Activated B cell treated with CpG ODN at 0.5 μM for 24 hours (primary cell): ENCODE measurements around the gene HOXC4. TPM values are rescaled to one million over a fixed set of nuclear protein-coding genes. Genes with fewer than 3 reads are reported as not detected.

Experiments used
- ATAC-seq: fragments of 200-7000 bp; cut with Tn5 transposase; one replicate; pipeline ENCODE4 v1.10.0; 2021; ENCODE audit warnings: low read depth, mild to moderate bottlenecking, moderate library complexity
- CTCF ChIA-PET: fragments of 350-600 bp; sonication (Branson Sonifier 250); formaldehyde crosslinking; loops from one replicate; lab custom pipeline; 2021; ENCODE audit warnings: antibody characterized with exemption; lab: Charles Lee
- POLR2A ChIA-PET: fragments of 350-600 bp; sonication (Branson Sonifier 250); formaldehyde crosslinking; loops from one replicate; lab custom pipeline; 2021; ENCODE audit warnings: antibody characterized with exemption; lab: Charles Lee
- DNase-seq: peaks from one replicate; pipeline ENCODE4 v3.0.0; 2022
- H3K27ac Mint-ChIP-seq: one replicate; pipeline ENCODE4 v1.8.0; 2020; ENCODE audit warnings: mixed read lengths
- H3K27me3 Mint-ChIP-seq: one replicate; pipeline ENCODE4 v1.8.0; 2021; ENCODE audit warnings: mixed read lengths
- H3K36me3 Mint-ChIP-seq: one replicate; pipeline ENCODE4 v1.8.0; 2021; ENCODE audit warnings: low read depth, mixed read lengths
- H3K4me1 Mint-ChIP-seq: one replicate; pipeline ENCODE4 v1.8.0; 2021; ENCODE audit warnings: mixed read lengths
- H3K4me3 Mint-ChIP-seq: one replicate; pipeline ENCODE4 v1.8.0; 2020; ENCODE audit warnings: mild to moderate bottlenecking, mixed read lengths
- H3K9me3 Mint-ChIP-seq: one replicate; pipeline ENCODE4 v1.8.0; 2020; ENCODE audit warnings: mixed read lengths
- intact Hi-C: fragments of 100-400 bp; cut with micrococcal nuclease; formaldehyde crosslinking; loops from one replicate; pipeline ENCODE4 v1.15.1; 2024
- total RNA-seq: library from RNA; stranded (reverse); gene quantifications from 2 replicates; pipeline ENCODE4 v1.2.3, GENCODE V29; 2022
- TF ChIP-seq, protein P1 (sequence below): fragments of 200-600 bp; IDR thresholded peaks from one replicate; pipeline ENCODE4 v1.8.0; 2022; ENCODE audit warnings: antibody characterized with exemption, mild to moderate bottlenecking

HOXC4 gene
- total RNA-seq, 1 donor from 2014 or later: 4.3 TPM

DNA sequence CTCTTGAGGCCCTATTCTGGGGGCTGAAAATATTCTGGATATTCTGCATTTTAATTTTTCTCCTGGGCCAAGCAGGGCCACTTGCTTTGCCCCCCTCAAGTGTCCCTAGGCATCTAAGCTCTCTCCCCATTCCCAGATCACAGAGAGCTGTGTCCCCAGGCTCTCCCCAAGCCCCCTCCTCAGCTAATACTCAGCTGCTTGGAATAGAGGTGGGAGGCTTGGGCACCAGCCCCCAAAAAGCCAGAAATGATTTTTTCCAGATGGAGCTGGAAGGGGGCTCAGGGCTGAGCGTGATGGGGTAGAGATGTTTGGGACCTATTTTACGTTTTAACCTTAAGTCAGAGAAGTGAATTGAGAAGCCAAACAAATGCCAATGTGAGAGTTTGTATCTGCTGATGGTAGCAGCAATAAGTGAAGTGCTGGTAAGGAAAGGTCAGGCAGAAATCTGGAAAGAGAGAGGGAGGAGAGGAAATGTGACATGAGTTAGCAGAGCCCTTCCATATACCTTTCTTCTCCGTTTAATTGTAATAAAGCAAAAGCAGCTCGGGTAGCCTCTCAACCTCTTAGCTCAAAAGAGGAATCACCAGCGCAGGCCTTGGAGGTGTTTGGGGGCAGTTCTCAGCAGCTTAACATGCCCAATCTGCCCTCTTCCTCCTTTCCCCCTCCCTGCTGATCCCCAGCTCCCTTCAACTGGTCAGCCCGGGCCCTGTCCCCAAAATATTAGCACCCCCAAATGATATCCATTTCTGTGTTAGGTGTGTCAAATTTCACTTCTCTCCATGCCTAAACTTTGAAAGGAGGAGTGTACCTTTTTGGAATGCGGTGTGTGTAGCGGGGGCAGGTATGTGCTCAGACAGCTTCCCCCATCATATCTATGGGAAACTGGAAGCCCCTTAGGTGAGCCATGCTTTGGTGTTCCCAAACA is 30.4 kb upstream of the HOXC4 start:
- POLR2A ChIA-PET: interaction anchor here (0.6 to 1.2 kb wide), 2 partner anchors 14 to 32 kb away, joined by 3 to 9 read pairs; partner anchors contain the start of gene HOXC8
- Mint-ChIP-seq H3K36me3 (no peaks in the 10 kb centered on the region), H3K9me3 (no peaks in the 10 kb centered on the region), H3K27me3 (peaks cover 62% of the 10 kb centered on the region), H3K27ac (no peak overlapping the region), H3K4me1 (peaks cover 18% of the 10 kb centered on the region), H3K4me3 (no peak overlapping the region)
- TF ChIP-seq, protein P1, sequence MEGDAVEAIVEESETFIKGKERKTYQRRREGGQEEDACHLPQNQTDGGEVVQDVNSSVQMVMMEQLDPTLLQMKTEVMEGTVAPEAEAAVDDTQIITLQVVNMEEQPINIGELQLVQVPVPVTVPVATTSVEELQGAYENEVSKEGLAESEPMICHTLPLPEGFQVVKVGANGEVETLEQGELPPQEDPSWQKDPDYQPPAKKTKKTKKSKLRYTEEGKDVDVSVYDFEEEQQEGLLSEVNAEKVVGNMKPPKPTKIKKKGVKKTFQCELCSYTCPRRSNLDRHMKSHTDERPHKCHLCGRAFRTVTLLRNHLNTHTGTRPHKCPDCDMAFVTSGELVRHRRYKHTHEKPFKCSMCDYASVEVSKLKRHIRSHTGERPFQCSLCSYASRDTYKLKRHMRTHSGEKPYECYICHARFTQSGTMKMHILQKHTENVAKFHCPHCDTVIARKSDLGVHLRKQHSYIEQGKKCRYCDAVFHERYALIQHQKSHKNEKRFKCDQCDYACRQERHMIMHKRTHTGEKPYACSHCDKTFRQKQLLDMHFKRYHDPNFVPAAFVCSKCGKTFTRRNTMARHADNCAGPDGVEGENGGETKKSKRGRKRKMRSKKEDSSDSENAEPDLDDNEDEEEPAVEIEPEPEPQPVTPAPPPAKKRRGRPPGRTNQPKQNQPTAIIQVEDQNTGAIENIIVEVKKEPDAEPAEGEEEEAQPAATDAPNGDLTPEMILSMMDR: no peak
- DNase-seq (no peak), ATAC-seq (no peak)
- CTCF ChIA-PET: interaction anchor here (0.6 kb wide), 1 partner anchor 178 kb away, joined by 3 read pairs; no protein-coding TSS in a partner anchor
- intact Hi-C loops: no loop called here

GRCh38 chr12:54024127-54024526 is 29.5 kb upstream of the HOXC4 start:
- ChIA-PET POLR2A (interaction anchor here (0.6 to 1.2 kb wide), 2 partner anchors 15 to 33 kb away, joined by 3 to 9 read pairs; partner anchors contain the start of gene HOXC8), CTCF (no interaction called here)
- Mint-ChIP-seq H3K4me3 (no peak overlapping the region), H3K27ac (no peak overlapping the region), H3K4me1 (peaks cover 17% of the 10 kb centered on the region), H3K27me3 (peaks cover 67% of the 10 kb centered on the region), H3K9me3 (no peaks in the 10 kb centered on the region), H3K36me3 (no peaks in the 10 kb centered on the region)
- intact Hi-C loops: no loop called here
- TF ChIP-seq, protein P1: no peak
- ATAC-seq (no peak), DNase-seq (no peak)

- H3K9me3 Mint-ChIP-seq: no peaks in the 10 kb centered on the region
- peaks cover 68% of the 10 kb centered on the region for H3K27me3 Mint-ChIP-seq
- ChIA-PET POLR2A (no interaction called here), CTCF (no interaction called here)
- intact Hi-C loops: no loop called here
- no peak overlapping the region for H3K27ac Mint-ChIP-seq
- no peak overlapping the region for H3K4me3 Mint-ChIP-seq
- no peaks in the 10 kb centered on the region for H3K36me3 Mint-ChIP-seq
- DNase-seq (no peak), ATAC-seq (no peak)
- H3K4me1 Mint-ChIP-seq: peaks cover 18% of the 10 kb centered on the region
- TF ChIP-seq, protein P1: no peak
Observed at GRCh38 chr12:54024581-54025305, 28.9 kb upstream of the HOXC4 start.

DNA sequence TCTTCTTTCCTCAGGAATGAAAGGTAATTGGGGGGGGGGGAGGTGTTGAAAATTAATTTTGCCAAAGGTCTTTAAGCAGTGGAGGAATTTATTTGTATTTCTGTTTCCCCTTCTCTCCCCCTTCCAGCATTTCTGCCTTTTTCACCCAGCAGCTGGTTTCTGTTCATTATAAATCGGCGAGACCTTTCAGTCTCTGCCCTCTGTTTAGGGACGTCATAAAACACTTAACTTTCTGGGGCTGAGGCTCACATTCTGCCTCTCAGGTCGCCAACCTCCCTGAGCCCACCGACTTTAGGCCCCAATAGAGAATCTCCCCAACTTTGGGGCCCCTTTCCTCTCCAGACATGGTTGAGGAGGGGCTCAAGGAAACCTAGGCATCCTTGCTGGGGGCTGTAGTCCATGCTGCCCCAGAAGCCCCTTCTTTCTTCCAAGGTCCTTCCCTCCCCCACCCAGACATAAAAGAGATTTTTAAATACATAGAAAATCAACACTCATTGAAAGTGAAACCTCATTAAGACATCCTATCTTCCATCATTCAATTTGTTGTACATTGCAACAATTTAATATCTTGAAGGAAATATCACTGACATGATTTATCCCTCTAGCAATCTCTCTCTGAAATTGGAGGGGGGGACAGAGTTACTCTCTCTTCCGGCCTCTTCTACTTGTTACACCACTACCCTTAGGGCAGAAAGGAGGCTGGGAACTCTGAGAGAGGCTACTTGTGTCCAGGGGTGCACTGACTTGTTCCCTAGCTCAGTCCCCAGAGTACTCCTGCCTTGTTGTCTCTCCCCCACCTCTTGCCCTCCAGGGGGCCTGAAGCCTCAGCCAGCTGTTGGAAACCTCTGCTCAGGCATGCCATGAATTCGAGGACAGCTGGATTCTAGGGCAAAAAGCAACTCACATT is 27.9 kb upstream of the HOXC4 start:
- no peak overlapping the region for H3K27ac Mint-ChIP-seq
- peaks cover 66% of the 10 kb centered on the region for H3K27me3 Mint-ChIP-seq
- no peaks in the 10 kb centered on the region for H3K9me3 Mint-ChIP-seq
- H3K4me1 Mint-ChIP-seq: peaks cover 17% of the 10 kb centered on the region
- intact Hi-C loops: no loop called here
- H3K4me3 Mint-ChIP-seq: no peak overlapping the region
- no peaks in the 10 kb centered on the region for H3K36me3 Mint-ChIP-seq
- DNase-seq (no peak), ATAC-seq (no peak)
- POLR2A ChIA-PET: interaction anchor here (0.5 kb wide), 1 partner anchor 83 kb away, joined by 3 read pairs; no protein-coding TSS in a partner anchor
- TF ChIP-seq, protein P1: no peak
- CTCF ChIA-PET: interaction anchor here (1.1 kb wide), 1 partner anchor 166 kb away, joined by 4 read pairs; no protein-coding TSS in a partner anchor
